K562 (cell line): Measurements from ENCODE around the gene ZMAT2. TPM values are rescaled to one million over a fixed set of nuclear protein-coding genes. Genes with fewer than 3 reads are reported as not detected.
A peak's percentile ranks its signal among the peaks of the same experiment; 100 is the strongest.

Experiments used
- ADNP ChIP-seq: fragments of 200-800 bp; sonication (Bioruptor generic); IDR thresholded peaks from 2 replicates; pipeline ENCODE4 v1.6.1; 2016; ENCODE audit warnings: missing genetic modification characterization, missing compliant biosample characterization
- ATF1 ChIP-seq, 2 experiments: fragments of 450-650 bp in 1 of 2; IDR thresholded peaks; 2 replicates each; pipeline ENCODE4 v1.6.1; 2016; ENCODE audit warnings: missing compliant biosample characterization in 1 of 2, missing genetic modification characterization in 1 of 2
- FOXA1 ChIP-seq: fragments of 450-650 bp; IDR thresholded peaks from 2 replicates; pipeline ENCODE4 v1.6.1; 2016; ENCODE audit warnings: mild to moderate bottlenecking, borderline replicate concordance
- GATA2 ChIP-seq: sonication (generic); formaldehyde crosslinking; IDR thresholded peaks from 2 replicates; pipeline ENCODE4 v1.4.0; 2020; ENCODE audit warnings: mild to moderate bottlenecking, missing genetic modification reagents
- HSF4 ChIP-seq: fragments of 250-450 bp; sonication (Bioruptor Pico); IDR thresholded peaks from 2 replicates; pipeline ENCODE4 v2.1.2; 2022; ENCODE audit warnings: mild to moderate bottlenecking, moderate library complexity, borderline replicate concordance
- L3MBTL2 ChIP-seq: fragments of 450-650 bp; IDR thresholded peaks from 2 replicates; pipeline ENCODE4 v1.6.1; 2016; ENCODE audit warnings: mild to moderate bottlenecking, moderate library complexity
- RREB1 ChIP-seq: fragments of 250-450 bp; sonication (Bioruptor Pico); IDR thresholded peaks from 2 replicates; pipeline ENCODE4 v1.4.0; 2020
- SAFB ChIP-seq: fragments of 200-400 bp; formaldehyde crosslinking; IDR thresholded peaks from 2 replicates; pipeline ENCODE4 v1.6.1; 2017; ENCODE audit warnings: low read depth, low read length, borderline replicate concordance
- SRSF9 ChIP-seq: fragments of 200-400 bp; formaldehyde crosslinking; IDR thresholded peaks from 2 replicates; pipeline ENCODE4 v1.6.1; 2017; ENCODE audit warnings: low read depth, low read length, borderline replicate concordance
- ZBTB49 ChIP-seq: sonication (generic); formaldehyde crosslinking; IDR thresholded peaks from 2 replicates; pipeline ENCODE4 v1.8.0; 2022; ENCODE audit warnings: missing genetic modification reagents, mild to moderate bottlenecking, borderline replicate concordance
- polyA plus RNA-seq, 8 experiments: library from polyadenylated mRNA; depleted of rRNA in 4 of 8; stranded (reverse) in 5 of 8; unstranded in 3 of 8; fragments of >200 nt; fragmentation: Nextera tagmentation in 2 of 8; fragmentation: Illumina TruSeq in 1 of 8; extraction: Ambion mirVana in 2 of 8; extraction: Trizol in 1 of 8; gene quantifications; 2 replicates each; pipeline versions ENCODE4 v1.2.1 to v1.2.3, GENCODE V29; 2011 to 2014; ENCODE audit warnings: inconsistent platforms in 1 of 8, missing spikeins in 1 of 8
- total RNA-seq, 7 experiments: library from RNA; depleted of rRNA in 6 of 7; stranded (reverse); fragments of >200 nt in 6 of 7; fragmentation: Illumina TruSeq in 2 of 7; extraction: Trizol in 2 of 7; gene quantifications; 2 replicates each; pipeline versions ENCODE4 v1.2.1 to v1.2.3, GENCODE V29; 2011 to 2021; ENCODE audit warnings: low replicate concordance in 1 of 7
- TF ChIP-seq, protein P1 (sequence below), 2 experiments: IDR thresholded peaks in 1 of 2; conservative IDR thresholded peaks in 1 of 2; 2 replicates each; pipeline ENCODE4 v1.6.1; 2016; ENCODE audit warnings: low read depth in 2 of 2, mild to moderate bottlenecking in 1 of 2, missing compliant biosample characterization in 1 of 2, missing genetic modification characterization in 1 of 2, moderate library complexity in 1 of 2

Gene ZMAT2
- total and polyA plus RNA-seq, 9 of the 15 experiments (the other 6 are each of a cell fraction or from before 2014, with no cell fraction given) = 44.2 to 101 (median 69.2) TPM

DNA sequence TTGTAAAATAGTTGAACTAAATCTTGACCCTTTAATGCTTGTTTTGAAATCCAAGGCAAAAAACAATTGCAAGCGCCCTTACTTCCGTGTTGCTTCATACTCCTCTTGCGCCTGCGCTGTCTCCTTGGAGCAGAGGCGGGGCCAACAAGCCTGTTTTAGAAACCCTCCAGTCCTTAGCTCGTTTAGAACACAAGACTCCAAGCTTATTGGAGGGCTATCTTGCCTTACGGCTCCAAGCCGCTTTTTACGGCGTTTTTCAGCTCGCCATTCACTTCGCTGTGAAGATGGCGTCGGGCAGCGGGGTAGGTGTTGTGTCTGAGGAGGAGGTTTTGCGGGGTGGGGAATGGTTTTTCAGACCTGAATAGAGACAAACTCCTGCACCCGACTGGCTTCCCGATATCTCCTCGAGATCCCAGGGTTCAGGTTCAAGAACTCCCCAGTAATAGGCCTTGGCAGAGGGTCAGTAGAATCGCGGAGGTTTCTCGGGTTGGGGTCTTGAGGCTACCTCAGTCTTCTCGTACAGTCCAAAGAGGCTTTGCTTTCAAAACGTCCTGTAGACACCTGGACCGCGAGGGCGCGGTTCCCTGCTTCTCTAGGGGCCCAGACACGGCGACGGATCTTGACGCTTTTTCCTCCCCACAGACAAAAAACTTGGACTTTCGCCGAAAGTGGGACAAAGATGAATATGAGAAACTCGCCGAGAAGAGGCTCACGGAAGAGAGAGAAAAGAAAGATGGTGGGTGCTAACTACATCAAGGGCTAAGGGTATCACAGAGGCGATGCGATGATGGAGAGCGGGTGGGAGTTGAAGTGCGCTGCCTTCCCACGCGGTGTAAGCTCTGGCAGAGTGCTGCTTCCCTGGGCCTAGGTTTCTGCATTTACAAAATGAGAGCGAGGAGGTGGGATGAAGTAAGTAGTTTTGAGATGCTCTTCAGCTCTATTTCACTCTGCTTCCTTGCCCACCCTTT, at the start of gene ZMAT2 (continued):
- TF ChIP-seq, protein P1, sequence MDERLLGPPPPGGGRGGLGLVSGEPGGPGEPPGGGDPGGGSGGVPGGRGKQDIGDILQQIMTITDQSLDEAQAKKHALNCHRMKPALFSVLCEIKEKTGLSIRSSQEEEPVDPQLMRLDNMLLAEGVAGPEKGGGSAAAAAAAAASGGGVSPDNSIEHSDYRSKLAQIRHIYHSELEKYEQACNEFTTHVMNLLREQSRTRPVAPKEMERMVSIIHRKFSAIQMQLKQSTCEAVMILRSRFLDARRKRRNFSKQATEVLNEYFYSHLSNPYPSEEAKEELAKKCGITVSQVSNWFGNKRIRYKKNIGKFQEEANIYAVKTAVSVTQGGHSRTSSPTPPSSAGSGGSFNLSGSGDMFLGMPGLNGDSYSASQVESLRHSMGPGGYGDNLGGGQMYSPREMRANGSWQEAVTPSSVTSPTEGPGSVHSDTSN (CRISPR knock-in tag; IDR thresholded peaks at IDR 0.05; ENCODE audit: low read depth) = no peak
- TF ChIP-seq, protein P1 (tag; conservative IDR thresholded peaks at IDR 0.05; ENCODE audit: low read depth) = no peak
- no peak for TF ChIP-seq ADNP (tag)
- TF ChIP-seq RREB1 (CRISPR knock-in tag) = no peak
- no peak for TF ChIP-seq ZBTB49 (CRISPR knock-in tag)
- TF ChIP-seq SAFB = no peak
- TF ChIP-seq HSF4 = no peak
- no peak for TF ChIP-seq SRSF9
- no peak for TF ChIP-seq L3MBTL2
- no peak for TF ChIP-seq FOXA1
- TF ChIP-seq GATA2 (CRISPR knock-in tag) = no peak
- no peak for TF ChIP-seq ATF1 (CRISPR knock-in tag; IDR thresholded peaks at IDR 0.05)
- TF ChIP-seq ATF1 (tag; IDR thresholded peaks at IDR 0.05) = peak; percentile 69
